ENCODE measurements around the gene MAK. TPM values are rescaled to one million over a fixed set of nuclear protein-coding genes. Genes with fewer than 3 reads are reported as not detected.
A peak's percentile ranks its signal among the peaks of the same experiment; 100 is the strongest.

MAK gene
- total and polyA plus RNA-seq, 5 donors from 2014 or later = 0.12 to 0.30 TPM; not detected in 3

GRCh38 chr6:10800810-10801209 is 37.5 kb downstream of the MAK start:
- no peak overlapping the region for H3K27ac ChIP-seq (ENCODE audit: insufficient read depth, low read length, poor library complexity, severe bottlenecking)
- no peaks in the 10 kb centered on the region for H3K4me1 ChIP-seq (ENCODE audit: control insufficient read depth, insufficient read depth, low read length, poor library complexity, severe bottlenecking)
- ATAC-seq (ENCODE audit: low read depth in 2 of 2) (no peak), DNase-seq (no peak)
- no peaks in the 10 kb centered on the region for H3K36me3 ChIP-seq (ENCODE audit: control insufficient read depth, insufficient read depth, low read length)
- no peak overlapping the region for H3K4me3 Mint-ChIP-seq
- H3K27me3 ChIP-seq (ENCODE audit: control insufficient read depth, insufficient read depth, low read length) = no peaks in the 10 kb centered on the region
- no peak overlapping the region for H3K27ac Mint-ChIP-seq
- H3K36me3 Mint-ChIP-seq = peaks cover 7% of the 10 kb centered on the region
- H3K4me3 ChIP-seq (ENCODE audit: low read depth, low read length) = no peak overlapping the region
- H3K4me1 Mint-ChIP-seq = no peaks in the 10 kb centered on the region
- H3K27me3 Mint-ChIP-seq = no peaks in the 10 kb centered on the region
- H3K9me3 Mint-ChIP-seq = no peaks in the 10 kb centered on the region
- no peaks in the 10 kb centered on the region for H3K9me3 ChIP-seq (ENCODE audit: control insufficient read depth in 2 of 2, low read length in 2 of 2)

DNA sequence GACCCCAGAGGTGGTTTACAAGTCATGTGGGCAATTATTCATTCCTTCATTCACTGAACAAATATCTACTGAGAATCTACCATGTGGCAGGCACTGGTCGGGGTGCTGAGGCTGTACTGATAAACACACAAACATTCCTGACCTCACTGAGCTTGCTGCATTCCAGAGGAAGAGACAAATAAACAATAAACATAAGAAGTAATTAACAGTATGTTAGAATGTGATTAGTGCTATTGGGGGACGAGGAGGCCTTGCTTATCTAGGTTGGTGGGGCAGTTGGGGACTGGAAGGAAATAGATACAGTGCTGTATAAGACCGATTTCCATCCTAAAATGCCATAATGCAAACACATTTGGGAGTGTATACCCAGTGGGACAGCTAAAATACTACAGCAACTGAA is 44.1 kb downstream of the MAK start:
- Mint-ChIP-seq H3K9me3 (no peaks in the 10 kb centered on the region), H3K4me1 (no peaks in the 10 kb centered on the region), H3K4me3 (no peak overlapping the region), H3K27ac (no peak overlapping the region), H3K36me3 (peaks cover 20% of the 10 kb centered on the region), H3K27me3 (no peaks in the 10 kb centered on the region)
- Histone ChIP-seq H3K9me3 (ENCODE audit: control insufficient read depth in 2 of 2, low read length in 2 of 2) (no peaks in the 10 kb centered on the region), H3K27me3 (ENCODE audit: control insufficient read depth, insufficient read depth, low read length) (no peaks in the 10 kb centered on the region), H3K4me3 (ENCODE audit: low read depth, low read length) (no peak overlapping the region), H3K36me3 (ENCODE audit: control insufficient read depth, insufficient read depth, low read length) (peaks cover 4% of the 10 kb centered on the region), H3K4me1 (ENCODE audit: control insufficient read depth, insufficient read depth, low read length, poor library complexity, severe bottlenecking) (no peaks in the 10 kb centered on the region), H3K27ac (ENCODE audit: insufficient read depth, low read length, poor library complexity, severe bottlenecking) (no peak overlapping the region)
- DNase-seq = no peak
- ATAC-seq (ENCODE audit: low read depth in 2 of 2) = no peak

- Mint-ChIP-seq H3K27me3 (no peaks in the 10 kb centered on the region), H3K9me3 (no peaks in the 10 kb centered on the region), H3K36me3 (peaks cover 21% of the 10 kb centered on the region), H3K27ac (peak overlapping the region in 1 of 3 donors; percentile 23), H3K4me1 (no peaks in the 10 kb centered on the region), H3K4me3 (no peak overlapping the region)
- Histone ChIP-seq H3K27me3 (ENCODE audit: control insufficient read depth, insufficient read depth, low read length) (no peaks in the 10 kb centered on the region), H3K36me3 (ENCODE audit: control insufficient read depth, insufficient read depth, low read length) (peaks cover 6% of the 10 kb centered on the region), H3K4me1 (ENCODE audit: control insufficient read depth, insufficient read depth, low read length, poor library complexity, severe bottlenecking) (no peaks in the 10 kb centered on the region), H3K4me3 (ENCODE audit: low read depth, low read length) (no peak overlapping the region), H3K27ac (ENCODE audit: insufficient read depth, low read length, poor library complexity, severe bottlenecking) (no peak overlapping the region), H3K9me3 (ENCODE audit: control insufficient read depth in 2 of 2, low read length in 2 of 2) (no peaks in the 10 kb centered on the region)
- no peak for DNase-seq
- ATAC-seq (ENCODE audit: low read depth in 2 of 2) = no peak
These were observed 44.6 kb downstream of the MAK start for GRCh38 chr6:10793695-10794094.

GRCh38 chr6:10793035-10793434 is 45.3 kb downstream of the MAK start:
- H3K4me1 ChIP-seq (ENCODE audit: control insufficient read depth, insufficient read depth, low read length, poor library complexity, severe bottlenecking) = no peaks in the 10 kb centered on the region
- ATAC-seq (ENCODE audit: low read depth in 2 of 2) (no peak), DNase-seq (no peak)
- H3K27me3 Mint-ChIP-seq = no peaks in the 10 kb centered on the region
- H3K4me1 Mint-ChIP-seq = no peaks in the 10 kb centered on the region
- H3K4me3 Mint-ChIP-seq = no peak overlapping the region
- no peaks in the 10 kb centered on the region for H3K27me3 ChIP-seq (ENCODE audit: control insufficient read depth, insufficient read depth, low read length)
- no peak overlapping the region for H3K4me3 ChIP-seq (ENCODE audit: low read depth, low read length)
- no peak overlapping the region for H3K27ac ChIP-seq (ENCODE audit: insufficient read depth, low read length, poor library complexity, severe bottlenecking)
- H3K36me3 Mint-ChIP-seq = peaks cover 24% of the 10 kb centered on the region
- no peak overlapping the region for H3K27ac Mint-ChIP-seq
- H3K9me3 Mint-ChIP-seq = no peaks in the 10 kb centered on the region
- H3K36me3 ChIP-seq (ENCODE audit: control insufficient read depth, insufficient read depth, low read length) = peaks cover 6% of the 10 kb centered on the region
- H3K9me3 ChIP-seq (ENCODE audit: control insufficient read depth in 2 of 2, low read length in 2 of 2) = no peaks in the 10 kb centered on the region

GRCh38 chr6:10792101-10792500 is 46.2 kb downstream of the MAK start:
- H3K9me3 ChIP-seq (ENCODE audit: control insufficient read depth in 2 of 2, low read length in 2 of 2) = no peaks in the 10 kb centered on the region
- Mint-ChIP-seq H3K4me1 (no peaks in the 10 kb centered on the region), H3K36me3 (peaks cover 25% of the 10 kb centered on the region), H3K27ac (no peak overlapping the region), H3K9me3 (peaks cover 0 to under 1% (median 0%) of the 10 kb centered on the region in 7 donors), H3K27me3 (no peaks in the 10 kb centered on the region), H3K4me3 (no peak overlapping the region)
- DNase-seq = no peak
- no peaks in the 10 kb centered on the region for H3K4me1 ChIP-seq (ENCODE audit: control insufficient read depth, insufficient read depth, low read length, poor library complexity, severe bottlenecking)
- H3K36me3 ChIP-seq (ENCODE audit: control insufficient read depth, insufficient read depth, low read length) = peaks cover 6% of the 10 kb centered on the region
- ATAC-seq (ENCODE audit: low read depth in 2 of 2) = no peak
- H3K27me3 ChIP-seq (ENCODE audit: control insufficient read depth, insufficient read depth, low read length) = no peaks in the 10 kb centered on the region
- H3K4me3 ChIP-seq (ENCODE audit: low read depth, low read length) = no peak overlapping the region
- no peak overlapping the region for H3K27ac ChIP-seq (ENCODE audit: insufficient read depth, low read length, poor library complexity, severe bottlenecking)

DNA sequence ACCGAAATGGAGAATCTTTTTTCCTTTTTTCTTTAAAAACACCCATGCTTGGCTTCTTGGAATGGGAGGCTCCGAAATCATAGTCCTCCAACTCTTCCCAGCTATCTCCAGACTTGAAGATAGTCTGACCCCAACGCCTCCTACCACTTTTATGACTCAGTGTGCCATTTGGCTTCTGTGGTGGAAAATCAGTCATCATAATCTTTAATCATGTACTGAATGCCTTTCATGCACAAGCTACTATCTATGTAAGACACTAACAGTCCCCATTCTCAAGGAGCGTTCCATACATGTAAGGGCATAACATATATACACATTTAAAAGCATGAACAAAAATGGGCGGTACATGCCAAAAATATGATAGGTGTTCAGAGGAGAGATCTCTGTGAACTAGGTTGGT is 46.7 kb downstream of the MAK start:
- no peaks in the 10 kb centered on the region for H3K4me1 Mint-ChIP-seq
- DNase-seq (no peak), ATAC-seq (ENCODE audit: low read depth in 2 of 2) (no peak)
- Histone ChIP-seq H3K36me3 (ENCODE audit: control insufficient read depth, insufficient read depth, low read length) (peaks cover 6% of the 10 kb centered on the region), H3K27me3 (ENCODE audit: control insufficient read depth, insufficient read depth, low read length) (no peaks in the 10 kb centered on the region), H3K4me3 (ENCODE audit: low read depth, low read length) (no peak overlapping the region), H3K9me3 (ENCODE audit: control insufficient read depth in 2 of 2, low read length in 2 of 2) (no peaks in the 10 kb centered on the region), H3K27ac (ENCODE audit: insufficient read depth, low read length, poor library complexity, severe bottlenecking) (no peak overlapping the region), H3K4me1 (ENCODE audit: control insufficient read depth, insufficient read depth, low read length, poor library complexity, severe bottlenecking) (no peaks in the 10 kb centered on the region)
- H3K36me3 Mint-ChIP-seq = peaks cover 27% of the 10 kb centered on the region
- peaks cover 0 to 1% (median 0%) of the 10 kb centered on the region in 7 donors for H3K9me3 Mint-ChIP-seq
- no peak overlapping the region for H3K27ac Mint-ChIP-seq
- H3K27me3 Mint-ChIP-seq = no peaks in the 10 kb centered on the region
- H3K4me3 Mint-ChIP-seq = no peak overlapping the region

GRCh38 chr6:10779076-10779475 is 59.3 kb downstream of the MAK start:
- no peaks in the 10 kb centered on the region for H3K27me3 ChIP-seq (ENCODE audit: control insufficient read depth, insufficient read depth, low read length)
- Mint-ChIP-seq H3K36me3 (peaks cover 42% of the 10 kb centered on the region), H3K27me3 (no peaks in the 10 kb centered on the region), H3K9me3 (no peaks in the 10 kb centered on the region), H3K4me3 (no peak overlapping the region), H3K4me1 (peaks cover 0 to 5% (median 2%) of the 10 kb centered on the region in 4 donors), H3K27ac (no peak overlapping the region)
- no peak overlapping the region for H3K4me3 ChIP-seq (ENCODE audit: low read depth, low read length)
- H3K4me1 ChIP-seq (ENCODE audit: control insufficient read depth, insufficient read depth, low read length, poor library complexity, severe bottlenecking) = no peaks in the 10 kb centered on the region
- H3K27ac ChIP-seq (ENCODE audit: insufficient read depth, low read length, poor library complexity, severe bottlenecking) = no peak overlapping the region
- H3K36me3 ChIP-seq (ENCODE audit: control insufficient read depth, insufficient read depth, low read length) = peaks cover 3% of the 10 kb centered on the region
- DNase-seq = no peak
- no peaks in the 10 kb centered on the region for H3K9me3 ChIP-seq (ENCODE audit: control insufficient read depth in 2 of 2, low read length in 2 of 2)
- no peak for ATAC-seq (ENCODE audit: low read depth in 2 of 2)

DNA sequence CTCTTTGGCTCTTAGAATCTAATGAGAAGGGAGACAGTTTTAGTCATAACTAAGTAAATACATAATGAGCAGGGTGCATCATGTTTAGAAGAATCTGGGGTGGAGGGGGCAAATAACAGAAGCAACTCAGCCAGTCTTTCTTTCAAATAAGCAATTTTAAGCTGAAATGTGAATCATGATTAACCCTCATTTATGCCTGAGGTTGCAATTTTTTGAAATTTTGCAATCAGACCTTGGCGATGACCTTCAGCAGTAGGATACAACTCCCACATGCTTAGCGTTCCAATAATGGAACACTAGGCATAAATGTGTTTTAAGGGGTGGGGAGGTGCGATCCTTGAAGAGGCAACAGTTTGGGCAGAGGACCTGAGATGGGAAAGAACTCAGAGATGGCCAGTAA is 60.1 kb downstream of the MAK start:
- Mint-ChIP-seq H3K27me3 (no peaks in the 10 kb centered on the region), H3K4me3 (no peak overlapping the region), H3K36me3 (peaks cover 37% of the 10 kb centered on the region), H3K4me1 (peaks cover 0 to 5% (median 2%) of the 10 kb centered on the region in 4 donors), H3K27ac (peak overlapping the region in 1 of 3 donors; percentile 62), H3K9me3 (no peaks in the 10 kb centered on the region)
- Histone ChIP-seq H3K27me3 (ENCODE audit: control insufficient read depth, insufficient read depth, low read length) (no peaks in the 10 kb centered on the region), H3K27ac (ENCODE audit: insufficient read depth, low read length, poor library complexity, severe bottlenecking) (no peak overlapping the region), H3K4me3 (ENCODE audit: low read depth, low read length) (no peak overlapping the region), H3K36me3 (ENCODE audit: control insufficient read depth, insufficient read depth, low read length) (peaks cover 3% of the 10 kb centered on the region), H3K4me1 (ENCODE audit: control insufficient read depth, insufficient read depth, low read length, poor library complexity, severe bottlenecking) (no peaks in the 10 kb centered on the region), H3K9me3 (ENCODE audit: control insufficient read depth in 2 of 2, low read length in 2 of 2) (no peaks in the 10 kb centered on the region)
- ATAC-seq (ENCODE audit: low read depth in 2 of 2) = no peak
- DNase-seq = no peak

Measured in CD4-positive, CD25-positive, alpha-beta regulatory T cell (primary cell).